HEK293T (cell line): ENCODE results near the gene ARL4D.

ENCODE experiments used
- CTCF ChIA-PET: fragments of 350-600 bp; formaldehyde crosslinking; extraction: SDS; loops from one replicate; lab custom pipeline; 2021; ENCODE audit warnings: antibody characterized with exemption, inconsistent platforms; lab: Yijun Ruan, JAX
- POLR2A ChIA-PET: fragments of 350-600 bp; formaldehyde crosslinking; extraction: SDS; loops from one replicate; lab custom pipeline; 2020; ENCODE audit warnings: antibody characterized with exemption, inconsistent platforms; lab: Yijun Ruan, JAX
- DNase-seq: peaks from one replicate; pipeline ENCODE4 v3.0.0; 2012; ENCODE audit warnings: mixed read lengths; ENCODE audit errors: extremely low spot score
- ARNT ChIP-seq: fragments of 450-650 bp; IDR thresholded peaks from 2 replicates; pipeline ENCODE4 v1.6.1; 2017; ENCODE audit warnings: mild to moderate bottlenecking
- BHLHE40 ChIP-seq: fragments of 450-650 bp; IDR thresholded peaks from 2 replicates; pipeline ENCODE4 v1.6.1; 2016; ENCODE audit warnings: mild to moderate bottlenecking, moderate library complexity, borderline replicate concordance
- CTBP1 ChIP-seq: fragments of 450-650 bp; IDR thresholded peaks from 2 replicates; pipeline ENCODE4 v1.6.1; 2016; ENCODE audit warnings: borderline replicate concordance
- ELF4 ChIP-seq: fragments of 450-650 bp; IDR thresholded peaks from 2 replicates; pipeline ENCODE4 v1.6.1; 2017; ENCODE audit warnings: antibody characterized with exemption
- FOXA1 ChIP-seq: fragments of 450-650 bp; IDR thresholded peaks from 2 replicates; pipeline ENCODE4 v1.6.1; 2016; ENCODE audit warnings: mild to moderate bottlenecking
- FOXK2 ChIP-seq: fragments of 450-650 bp; IDR thresholded peaks from 2 replicates; pipeline ENCODE4 v1.6.1; 2016; ENCODE audit warnings: mild to moderate bottlenecking
- FOXM1 ChIP-seq: fragments of 450-650 bp; IDR thresholded peaks from 2 replicates; pipeline ENCODE4 v1.6.1; 2017; ENCODE audit warnings: mild to moderate bottlenecking, borderline replicate concordance
- HDGF ChIP-seq: fragments of 450-650 bp; IDR thresholded peaks from 2 replicates; pipeline ENCODE4 v1.6.1; 2017; ENCODE audit warnings: antibody characterized with exemption, borderline replicate concordance
- L3MBTL2 ChIP-seq: fragments of 450-650 bp; conservative IDR thresholded peaks from 2 replicates; pipeline ENCODE4 v1.6.1; 2016; ENCODE audit warnings: mild to moderate bottlenecking
- LEF1 ChIP-seq: fragments of 450-650 bp; IDR thresholded peaks from 2 replicates; pipeline ENCODE4 v1.6.1; 2017; ENCODE audit warnings: mild to moderate bottlenecking, borderline replicate concordance
- NFRKB ChIP-seq: fragments of 450-650 bp; IDR thresholded peaks from 2 replicates; pipeline ENCODE4 v1.6.1; 2016; ENCODE audit warnings: mild to moderate bottlenecking, moderate library complexity
- SP1 ChIP-seq: fragments of 450-650 bp; IDR thresholded peaks from 2 replicates; pipeline ENCODE4 v1.6.1; 2017
- SUZ12 ChIP-seq: fragments of 450-650 bp; IDR thresholded peaks from 2 replicates; pipeline ENCODE4 v1.6.1; 2016; ENCODE audit warnings: mild to moderate bottlenecking
- TARDBP ChIP-seq: fragments of 450-650 bp; IDR thresholded peaks from 2 replicates; pipeline ENCODE4 v1.6.1; 2016
- ZNF384 ChIP-seq: fragments of 450-650 bp; IDR thresholded peaks from 2 replicates; pipeline ENCODE4 v1.6.1; 2016
- TF ChIP-seq, protein P1 (sequence below): fragments of 450-650 bp; IDR thresholded peaks from 2 replicates; pipeline ENCODE4 v1.6.1; 2016

ARL4D gene, protein sequence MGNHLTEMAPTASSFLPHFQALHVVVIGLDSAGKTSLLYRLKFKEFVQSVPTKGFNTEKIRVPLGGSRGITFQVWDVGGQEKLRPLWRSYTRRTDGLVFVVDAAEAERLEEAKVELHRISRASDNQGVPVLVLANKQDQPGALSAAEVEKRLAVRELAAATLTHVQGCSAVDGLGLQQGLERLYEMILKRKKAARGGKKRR

GRCh38 chr17:43398724-43399595, at the start of gene ARL4D:
ARL4D (plus strand) TSS chr17:43398993; CDS start chr17:43399733, 740 bp downstream.
- ChIA-PET CTCF (interaction anchor here (1.0 to 2.3 kb wide), 2 partner anchors 83 to 85 kb away, joined by 3 to 19 read pairs; partner anchors contain the start of gene DHX8), POLR2A (interaction anchor here (0.6 to 12.4 kb wide), 31 partner anchors 8 to 401 kb away, joined by 3 to 232 read pairs (median 6); partner anchors contain the start of genes DHX8, NBR1 and RPL27)
- TF ChIP-seq FOXM1: peak; percentile 45; the same call in 1 of the 2 replicates
- peak; percentile 62 for TF ChIP-seq L3MBTL2
- TF ChIP-seq, protein P1, sequence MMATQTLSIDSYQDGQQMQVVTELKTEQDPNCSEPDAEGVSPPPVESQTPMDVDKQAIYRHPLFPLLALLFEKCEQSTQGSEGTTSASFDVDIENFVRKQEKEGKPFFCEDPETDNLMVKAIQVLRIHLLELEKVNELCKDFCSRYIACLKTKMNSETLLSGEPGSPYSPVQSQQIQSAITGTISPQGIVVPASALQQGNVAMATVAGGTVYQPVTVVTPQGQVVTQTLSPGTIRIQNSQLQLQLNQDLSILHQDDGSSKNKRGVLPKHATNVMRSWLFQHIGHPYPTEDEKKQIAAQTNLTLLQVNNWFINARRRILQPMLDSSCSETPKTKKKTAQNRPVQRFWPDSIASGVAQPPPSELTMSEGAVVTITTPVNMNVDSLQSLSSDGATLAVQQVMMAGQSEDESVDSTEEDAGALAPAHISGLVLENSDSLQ: no peak
- peak; percentile 84 for DNase-seq

DNA sequence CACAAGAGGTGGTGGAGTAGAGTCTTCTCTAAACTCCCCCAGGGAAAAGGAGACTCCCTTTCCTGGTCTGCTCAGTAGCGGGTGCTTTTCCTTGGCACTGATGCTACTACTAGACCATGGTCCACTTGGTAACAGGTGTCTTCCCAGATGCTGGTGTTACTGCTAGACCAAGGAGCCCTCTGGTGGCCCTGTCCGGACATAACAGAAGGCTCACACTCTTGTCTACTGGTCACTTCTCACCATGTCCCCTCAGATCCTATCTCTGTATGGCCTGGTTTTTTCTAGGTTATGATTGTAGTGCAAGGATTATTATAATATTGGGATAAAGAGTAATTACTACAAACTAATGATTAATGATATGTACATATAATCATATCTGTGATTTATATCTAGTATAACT, 49.7 kb upstream of the ARL4D start:
- CTCF ChIA-PET: no interaction called here
- POLR2A ChIA-PET: interaction anchor here (2.8 kb wide), 1 partner anchor 19 kb away, joined by 12 read pairs; no protein-coding TSS in a partner anchor
- DNase-seq: no peak
- TF ChIP-seq FOXA1 (no peak), ARNT (no peak), TARDBP (no peak), ZNF384 (no peak), LEF1 (no peak), FOXM1 (no peak)

DNA sequence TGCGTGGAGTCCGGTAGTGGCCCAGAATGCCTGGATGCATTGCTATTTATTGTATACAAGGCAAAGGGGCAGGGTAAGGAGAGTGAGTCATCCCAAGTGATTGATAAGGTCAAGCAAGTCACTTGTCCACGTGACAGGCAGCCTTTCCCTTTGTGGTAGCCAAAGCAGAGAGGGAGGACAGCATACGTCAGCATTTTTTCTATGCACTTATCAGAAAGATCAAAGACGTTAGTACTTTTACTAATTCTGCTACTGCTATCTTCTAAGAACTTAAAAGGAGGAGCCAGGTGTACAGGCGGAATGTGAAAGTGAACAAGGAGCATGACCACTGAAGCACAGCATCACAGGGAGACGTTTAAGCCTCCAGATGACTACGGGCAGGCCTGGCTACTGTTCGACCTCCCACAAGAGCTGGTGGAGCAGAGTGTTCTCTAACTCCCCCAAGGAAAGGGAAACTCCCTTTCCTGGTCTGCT, 47.9 kb upstream of the ARL4D start:
- DNase-seq: no peak
- ChIA-PET POLR2A (interaction anchor here (2.8 kb wide), 1 partner anchor 17 kb away, joined by 12 read pairs; no protein-coding TSS in a partner anchor), CTCF (no interaction called here)
- TF ChIP-seq BHLHE40 (no peak), SP1 (no peak), FOXK2 (no peak), L3MBTL2 (no peak), SUZ12 (no peak), FOXM1 (no peak), FOXA1 (no peak), ZNF384 (no peak), HDGF (no peak), NFRKB (no peak), CTBP1 (no peak), TARDBP (no peak), LEF1 (no peak), ARNT (no peak), ELF4 (no peak)
- TF ChIP-seq, protein P1: no peak

DNA sequence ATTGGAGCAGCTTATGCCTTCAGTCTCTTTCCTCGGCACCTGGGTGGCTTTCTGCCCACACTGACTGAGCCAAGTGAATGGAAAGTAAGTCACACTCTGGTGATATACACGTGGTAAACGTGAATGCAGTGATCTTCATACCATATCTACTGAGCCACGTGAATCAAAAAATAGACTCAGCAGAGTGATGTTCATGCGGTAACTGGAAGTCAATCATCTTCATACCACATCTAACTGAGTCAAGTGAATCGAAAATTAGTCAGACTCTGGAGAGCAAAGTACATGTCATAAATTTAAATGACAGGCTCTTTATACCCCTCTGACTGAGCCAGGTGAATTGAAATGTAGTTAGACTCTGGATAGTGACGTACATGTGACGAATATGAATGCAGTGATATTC, 47.1 kb upstream of the ARL4D start:
- TF ChIP-seq HDGF: no peak
- TF ChIP-seq, protein P1: peak; percentile 48
- ChIA-PET POLR2A (interaction anchor here (2.8 kb wide), 1 partner anchor 16 kb away, joined by 12 read pairs; no protein-coding TSS in a partner anchor), CTCF (no interaction called here)
- DNase-seq: no peak

DNA sequence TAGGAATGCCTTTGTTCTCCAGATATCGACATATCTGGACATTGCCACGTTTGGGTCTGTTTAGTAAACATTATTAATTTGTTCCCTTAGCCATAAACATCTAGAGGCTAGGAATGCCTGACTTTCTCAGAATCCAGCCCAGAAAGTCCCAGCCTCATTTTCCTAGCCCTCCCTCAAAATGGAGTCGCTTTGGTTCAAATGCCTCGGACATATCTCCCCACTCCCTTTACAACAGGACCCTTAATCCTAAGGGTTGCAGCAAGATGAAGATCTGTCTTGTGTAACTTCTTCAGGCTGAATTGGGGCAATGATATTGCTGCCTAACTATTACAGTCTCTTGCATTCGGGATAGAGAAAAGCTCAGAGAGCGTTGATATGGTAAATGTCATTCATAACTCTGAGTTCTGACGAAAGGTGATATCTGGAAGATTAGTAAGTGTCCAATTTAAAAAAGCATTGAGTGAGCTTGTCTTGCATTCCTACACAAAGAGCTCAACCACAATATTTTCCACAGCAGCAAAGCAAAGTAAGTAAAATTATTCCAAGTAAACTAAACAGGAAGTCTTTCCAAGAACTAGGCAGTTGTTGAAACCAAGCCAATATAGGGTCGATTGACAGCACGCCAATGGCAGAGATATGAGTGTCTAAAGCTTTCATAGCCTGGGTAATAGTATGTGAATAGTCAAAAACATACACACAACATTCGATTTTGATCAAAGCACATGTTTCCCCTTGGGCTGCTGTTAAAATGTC, 46.0 kb upstream of the ARL4D start:
- ChIA-PET POLR2A (interaction anchor here (2.8 kb wide), 1 partner anchor 15 kb away, joined by 49 read pairs; no protein-coding TSS in a partner anchor), CTCF (no interaction called here)
- no peak for TF ChIP-seq ELF4
- TF ChIP-seq FOXK2: no peak
- TF ChIP-seq, protein P1: no peak
- TF ChIP-seq ARNT: no peak
- TF ChIP-seq FOXA1: no peak
- TF ChIP-seq HDGF: no peak
- no peak for TF ChIP-seq ZNF384
- no peak for TF ChIP-seq TARDBP
- no peak for TF ChIP-seq CTBP1
- no peak for TF ChIP-seq LEF1
- no peak for DNase-seq
